ENCODE data around the gene CSF2RB. TPM values are rescaled to one million over a fixed set of nuclear protein-coding genes. Genes with fewer than 3 reads are reported as not detected.

The CSF2RB gene
- total and polyA plus RNA-seq, 2 of the 13 experiments (the other 11 are each of a cell fraction or from before 2014, with no cell fraction given) = not detected

- DNase-seq (ENCODE audit: low spot score) (no peak), ATAC-seq (no peak), FAIRE-seq (no peak)
- Histone ChIP-seq H2AFZ (ENCODE audit: low read length) (no peak overlapping the region), H3K4me1 (ENCODE audit: insufficient read depth, low read length) (peaks cover 9% of the 10 kb centered on the region; the same call in 1 of the 2 replicates), H3K27me3 (ENCODE audit: control insufficient read depth in 1 of 2, insufficient read depth in 2 of 2, low read length in 2 of 2) (peaks cover 1 to 32% of the 10 kb centered on the region in 2 experiments; a peak in 3 of 5 replicates), H3K79me2 (ENCODE audit: insufficient read depth, low read length) (no peaks in the 10 kb centered on the region), H3K36me3 (replicated peaks in 1 of 2; ENCODE audit: control insufficient read depth in 1 of 2, insufficient read depth in 2 of 2, low read length in 2 of 2) (no peaks in the 10 kb centered on the region), H3K4me2 (ENCODE audit: low read depth, low read length) (no peak overlapping the region), H4K20me1 (ENCODE audit: insufficient read depth, low read length) (no peaks in the 10 kb centered on the region), H3K9me3 (ENCODE audit: low read length) (no peaks in the 10 kb centered on the region), H3K9ac (ENCODE audit: insufficient read depth, low read depth, low read length) (no peak overlapping the region), H3K4me3 (replicated peaks in 1 of 3; ENCODE audit: insufficient read depth in 1 of 3, low read depth in 2 of 3, low read length in 3 of 3) (no peak overlapping the region), H3K27ac (ENCODE audit: extremely low read length, insufficient read depth, low read length) (no peak overlapping the region)
- POLR2A ChIA-PET = no interaction called here
- TF ChIP-seq ZNF562 (CRISPR knock-in tag; IDR thresholded peaks at IDR 0.05; ENCODE audit: borderline replicate concordance) (no peak), MTF1 (CRISPR knock-in tag; IDR thresholded peaks at IDR 0.05) (no peak), MATR3 (CRISPR knock-in tag; IDR thresholded peaks at IDR 0.05) (no peak), ATF2 (CRISPR knock-in tag; IDR thresholded peaks at IDR 0.05) (no peak), REST (IDR thresholded peaks at IDR 0.05; ENCODE audit: borderline replicate concordance in 1 of 2, low read depth in 1 of 2, low read length in 2 of 2) (no peak), PHB2 (IDR thresholded peaks at IDR 0.05; ENCODE audit: partially characterized antibody) (no peak), MYC (CRISPR knock-in tag; IDR thresholded peaks at IDR 0.05; ENCODE audit: borderline replicate concordance) (no peak), ZNF652 (CRISPR knock-in tag; IDR thresholded peaks at IDR 0.05; ENCODE audit: borderline replicate concordance, low read depth) (no peak), ZNF282 (IDR thresholded peaks at IDR 0.05; ENCODE audit: partially characterized antibody) (no peak), ZNF549 (CRISPR knock-in tag; IDR thresholded peaks at IDR 0.05) (no peak), CENPBD1 (CRISPR knock-in tag; IDR thresholded peaks at IDR 0.05; ENCODE audit: borderline replicate concordance, low read depth) (no peak), HIVEP1 (CRISPR knock-in tag; IDR thresholded peaks at IDR 0.05) (no peak), RFX5 (IDR thresholded peaks at IDR 0.05; ENCODE audit: low read depth, low read length) (no peak), NCOA2 (CRISPR knock-in tag; IDR thresholded peaks at IDR 0.05) (no peak), KDM5B (CRISPR knock-in tag; IDR thresholded peaks at IDR 0.05; ENCODE audit: borderline replicate concordance) (no peak), CBX5 (CRISPR knock-in tag; IDR thresholded peaks at IDR 0.05; ENCODE audit: borderline replicate concordance) (no peak)
- no TSS peak for BruUV-seq (replicated peaks)
- intact Hi-C loops (cut with micrococcal nuclease; ENCODE audit: unreplicated experiment) (no loop called here), in situ Hi-C loops (cut with HindIII; ENCODE audit: extremely low pct_ligation_motif_present, low pct_unique_long_range_greater_than_20kb) (no loop called here)
- CTCF ChIA-PET (ENCODE audit: low intra/inter-chr PET ratio, low total read pairs) = no interaction called here
- 5% methylated on average over 2 of the region's 6 CpGs for WGBS (ENCODE audit: low lambda C conversion rate)
Observed at GRCh38 chr22:36863979-36864378, 49.4 kb upstream of the CSF2RB start.

Data from HepG2 (cell line).